Renal pelvis (tissue), 4 donors: ENCODE data around the gene PPP4R3B. TPM values are rescaled to one million over a fixed set of nuclear protein-coding genes. Genes with fewer than 3 reads are reported as not detected.

Experiments used
- DNase-seq: peaks from one replicate; pipeline ENCODE4 v3.0.0-alpha.2; 2013
- polyA plus RNA-seq, 3 donors: library from polyadenylated mRNA; unstranded; fragments of 120-200 nt; gene quantifications; one replicate each; pipeline ENCODE4 v1.2.1, GENCODE V29; 2013; ENCODE audit not compliant: insufficient read length in 3 of 3

The PPP4R3B gene
- polyA plus RNA-seq, 3 donors = 66.1 to 75.5 (median 73.7) TPM

GRCh38 chr2:55524884-55525437, 92.5 kb downstream of the PPP4R3B start:
- no peak for DNase-seq

- peak; percentile 48 for DNase-seq
Observed at GRCh38 chr2:55519938-55520885, 97.2 kb downstream of the PPP4R3B start.

GRCh38 chr2:55518841-55519165, 98.6 kb downstream of the PPP4R3B start:
- DNase-seq = peak; percentile 29

GRCh38 chr2:55511508-55512124, 105.8 kb downstream of the PPP4R3B start:
- peak; percentile 31 for DNase-seq

DNA sequence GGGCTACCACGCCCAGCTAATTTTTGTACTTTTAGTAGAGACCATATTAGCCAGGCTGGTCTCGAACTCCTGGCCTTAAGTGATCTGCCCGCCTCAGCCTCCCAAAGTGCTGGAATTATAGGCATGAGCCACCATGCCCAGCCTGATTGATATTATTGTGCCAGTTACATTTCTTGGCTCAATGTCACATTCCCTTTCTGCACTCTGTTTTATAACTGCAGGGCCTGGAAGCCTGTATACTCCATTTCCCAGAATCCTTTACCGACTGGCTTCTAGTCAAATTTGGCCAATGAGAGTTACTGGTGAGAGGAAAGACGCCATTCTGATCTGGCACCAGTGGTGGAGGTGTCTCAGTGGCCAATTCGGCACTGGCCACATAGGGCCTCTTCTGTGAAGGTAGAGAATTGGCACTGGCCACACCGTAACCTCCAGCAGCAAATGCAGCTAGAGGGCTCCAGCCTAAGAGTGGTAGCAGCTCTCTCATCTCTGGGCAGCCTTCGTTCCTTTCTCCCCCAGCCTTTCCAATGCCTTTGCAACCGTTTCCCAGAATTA, 114.8 kb downstream of the PPP4R3B start:
- DNase-seq = no peak

- DNase-seq = no peak
Observed at GRCh38 chr2:55500025-55500424, 117.4 kb downstream of the PPP4R3B start.

- DNase-seq = no peak
Observed at GRCh38 chr2:55498582-55498981, 118.8 kb downstream of the PPP4R3B start.

Other genes with a start within 250 kb of the PPP4R3B start
- 10 to 100 TPM; 50.7 to 79.0 (median 71.5) TPM for gene CCDC88A, start 197.8 kb downstream of the PPP4R3B start, polyA plus RNA-seq
- gene CFAP36, start 97.9 kb downstream of the PPP4R3B start, polyA plus RNA-seq = 100 to 1,000 TPM in 1 of 3 donors, 10 to 100 TPM in 2; 84.6 to 105 (median 96.4) TPM
- 10 to 100 TPM; 17.1 to 30.1 (median 25.5) TPM for gene PNPT1, start 76.2 kb upstream of the PPP4R3B start, polyA plus RNA-seq